ENCODE data around the gene MAEA.
A peak's percentile ranks its signal among the peaks of the same experiment; 100 is the strongest.

MAEA gene

GRCh38 chr4:1289207-1290164 lies at the start of gene MAEA:
Gene MAEA (plus strand): TSS chr4:1289891. CDS start chr4:1289914, 23 bp downstream.
- DNase-seq = peak; percentile 91

- no peak for DNase-seq
Observed at GRCh38 chr4:1239950-1240307, 49.8 kb upstream of the MAEA start.

- DNase-seq = no peak
Observed at GRCh38 chr4:1240721-1241465, 48.8 kb upstream of the MAEA start.

- no peak for DNase-seq
Observed at GRCh38 chr4:1241466-1241935, 48.2 kb upstream of the MAEA start.

- no peak for DNase-seq
Observed at GRCh38 chr4:1241936-1242505, 47.7 kb upstream of the MAEA start.

GRCh38 chr4:1242506-1243450 lies 46.9 kb upstream of the MAEA start:
- no peak for DNase-seq

- DNase-seq = no peak
Observed at GRCh38 chr4:1243451-1244080, 46.1 kb upstream of the MAEA start.

- DNase-seq = no peak
Observed at GRCh38 chr4:1244081-1244977, 45.4 kb upstream of the MAEA start.

- DNase-seq = no peak
Observed at GRCh38 chr4:1244978-1245471, 44.7 kb upstream of the MAEA start.

- no peak for DNase-seq
Observed at GRCh38 chr4:1245481-1246051, 44.1 kb upstream of the MAEA start.

GRCh38 chr4:1246111-1246881 lies 43.4 kb upstream of the MAEA start:
- DNase-seq = no peak

- no peak for DNase-seq
Observed at GRCh38 chr4:1246901-1247863, 42.5 kb upstream of the MAEA start.

GRCh38 chr4:1247864-1248244 lies 41.8 kb upstream of the MAEA start:
- DNase-seq = no peak

- DNase-seq = peak; percentile 60
Observed at GRCh38 chr4:1248245-1249147, 41.2 kb upstream of the MAEA start, which contains the start of gene CTBP1. Gene CTBP1 (minus strand): TSS chr4:1249130. CDS start chr4:1241331, 7,799 bp downstream.

GRCh38 chr4:1249148-1249730 lies 40.5 kb upstream of the MAEA start:
- DNase-seq = peak; percentile 53

- no peak for DNase-seq
Observed at GRCh38 chr4:1249731-1250526, 39.8 kb upstream of the MAEA start.
